ENCODE measurements around the gene HELZ2. TPM values are rescaled to one million over a fixed set of nuclear protein-coding genes. Genes with fewer than 3 reads are reported as not detected.

HELZ2 gene
- total RNA-seq, 1 donor from 2014 or later, result 12.5 TPM

DNA sequence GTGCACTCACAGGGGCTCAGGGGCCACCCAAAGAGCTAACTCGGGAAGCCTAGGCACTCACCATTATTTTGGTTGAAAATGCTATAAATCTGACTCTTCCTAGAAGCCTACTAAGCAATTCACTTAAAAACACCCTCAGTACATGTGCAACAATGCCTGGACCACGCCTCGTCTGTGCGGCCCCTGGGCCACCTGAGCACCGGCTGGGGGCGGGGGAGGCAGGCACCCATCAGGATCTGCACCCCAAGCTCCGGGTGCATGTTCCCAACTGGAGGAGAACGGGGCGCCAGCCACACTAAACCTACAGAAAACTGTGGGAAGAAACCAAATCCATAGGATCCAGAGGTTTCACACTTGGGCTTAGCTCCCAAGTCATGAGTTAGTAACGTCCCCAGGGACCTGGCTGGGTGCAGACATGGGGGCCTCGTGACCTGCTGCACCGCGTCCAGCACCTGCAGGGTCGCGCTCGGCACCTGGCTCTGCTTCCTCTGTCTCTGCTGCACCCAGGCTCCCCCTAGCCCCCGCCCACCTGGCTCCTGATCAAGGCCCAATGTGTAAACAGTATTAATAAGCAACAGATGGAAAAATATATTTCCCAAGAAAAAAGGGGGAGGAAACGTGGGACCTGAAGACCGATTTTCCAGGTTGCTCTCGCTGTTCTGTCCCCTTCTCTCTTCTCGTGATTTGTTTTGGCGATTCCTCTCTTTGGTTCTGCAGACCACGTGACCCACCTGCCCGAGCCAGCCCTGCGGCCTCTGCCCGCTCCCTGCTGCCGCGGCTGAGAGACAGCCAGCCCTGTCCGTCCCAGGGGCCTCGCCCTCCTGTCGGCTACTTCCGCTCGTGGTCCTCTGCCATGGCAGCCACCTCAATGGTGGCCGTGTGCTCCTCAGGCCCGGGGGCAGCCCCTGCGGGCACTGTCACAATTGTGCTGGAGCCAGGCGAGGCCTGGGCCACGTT, 15.5 kb upstream of the HELZ2 start:
- peaks cover 3 to 13% (median 8%) of the 10 kb centered on the region in 3 donors for H3K4me1 ChIP-seq (ENCODE audit: control insufficient read depth in 3 of 3, insufficient read depth in 3 of 3, low read length in 3 of 3)
- no peak overlapping the region for H3K9ac ChIP-seq (ENCODE audit: low read depth in 1 of 3, low read length in 3 of 3)
- no peaks in the 10 kb centered on the region for H3K27me3 ChIP-seq (ENCODE audit: control insufficient read depth in 3 of 3, insufficient read depth in 3 of 3, low read length in 3 of 3)
- no peak overlapping the region for H3K4me3 ChIP-seq (ENCODE audit: low read length in 3 of 3)
- no peak overlapping the region for H3K27ac ChIP-seq (ENCODE audit: low read depth, low read length)
- H3K36me3 ChIP-seq (ENCODE audit: control insufficient read depth in 3 of 3, insufficient read depth in 3 of 3, low read length in 3 of 3), result peaks cover 37 to 52% (median 41%) of the 10 kb centered on the region in 3 donors
- no peaks in the 10 kb centered on the region for H3K9me3 ChIP-seq (ENCODE audit: control insufficient read depth in 3 of 3, low read length in 3 of 3)

DNA sequence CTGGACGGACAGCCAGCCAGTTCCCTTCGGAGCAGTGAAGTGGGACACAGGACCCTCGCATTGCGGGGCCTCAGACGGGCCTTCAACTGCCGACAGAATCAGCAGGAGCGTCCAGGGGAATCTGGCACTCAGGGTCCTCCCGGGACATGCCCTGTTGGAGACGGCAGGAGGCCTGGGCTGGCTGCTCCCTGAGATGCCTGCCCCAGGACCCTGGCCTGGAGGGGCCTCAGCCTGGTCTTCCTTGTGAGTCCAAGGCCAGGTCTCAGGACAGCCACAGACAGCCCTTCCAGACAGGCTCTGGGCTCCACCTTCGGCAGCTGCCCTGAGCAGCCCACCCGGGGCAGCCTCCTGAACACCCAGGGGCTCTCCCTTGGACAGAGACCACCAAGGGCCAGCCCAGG, 14.6 kb upstream of the HELZ2 start:
- peaks cover 36 to 49% (median 37%) of the 10 kb centered on the region in 3 donors for H3K36me3 ChIP-seq (ENCODE audit: control insufficient read depth in 3 of 3, insufficient read depth in 3 of 3, low read length in 3 of 3)
- H3K4me3 ChIP-seq (ENCODE audit: low read length in 3 of 3), result no peak overlapping the region

DNA sequence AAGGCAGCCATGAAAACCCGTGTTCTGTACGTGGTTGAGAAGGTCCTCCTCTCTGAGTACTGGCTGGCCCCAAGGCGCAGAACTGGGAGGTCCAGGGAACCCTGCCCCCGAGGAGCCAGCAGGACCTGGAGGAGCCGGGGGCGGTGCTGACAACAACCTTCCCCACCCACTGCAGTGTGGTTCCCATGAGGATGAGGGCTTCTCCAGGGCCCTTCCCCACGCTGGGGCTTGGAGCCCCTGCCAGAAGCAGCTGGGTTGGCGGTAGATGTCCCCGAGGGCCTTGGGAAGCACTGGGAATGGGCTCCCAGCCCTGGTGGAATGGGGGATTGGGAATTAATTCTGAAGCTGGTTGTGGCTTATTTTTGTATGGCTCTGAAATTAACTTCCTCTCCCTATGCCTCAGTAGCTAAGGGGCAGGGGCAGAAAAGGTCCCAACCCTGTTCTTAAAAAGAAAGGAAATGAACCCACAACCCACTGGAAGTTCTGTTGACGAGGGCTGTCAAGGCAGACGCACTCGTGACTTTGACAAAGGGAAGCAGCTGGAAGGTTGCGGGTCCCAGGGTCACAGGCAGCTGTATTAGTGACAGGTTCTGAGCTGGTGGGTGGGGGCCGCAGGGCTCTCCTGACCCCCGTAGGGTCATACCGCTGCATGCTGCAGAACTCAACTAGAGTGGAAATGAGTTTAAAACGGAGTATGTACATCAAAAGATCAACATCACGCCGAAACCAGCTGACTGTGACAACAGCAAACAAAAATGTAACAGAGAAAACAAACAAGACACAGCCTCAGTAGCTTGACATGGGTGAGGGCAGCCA, 13.9 kb upstream of the HELZ2 start:
- peaks cover 3 to 11% (median 8%) of the 10 kb centered on the region in 3 donors for H3K4me1 ChIP-seq (ENCODE audit: control insufficient read depth in 3 of 3, insufficient read depth in 3 of 3, low read length in 3 of 3)
- no peak overlapping the region for H3K27ac ChIP-seq (ENCODE audit: low read depth, low read length)
- H3K4me3 ChIP-seq (ENCODE audit: low read length in 3 of 3), result no peak overlapping the region
- no peaks in the 10 kb centered on the region for H3K9me3 ChIP-seq (ENCODE audit: control insufficient read depth in 3 of 3, low read length in 3 of 3)
- no peaks in the 10 kb centered on the region for H3K27me3 ChIP-seq (ENCODE audit: control insufficient read depth in 3 of 3, insufficient read depth in 3 of 3, low read length in 3 of 3)
- H3K9ac ChIP-seq (ENCODE audit: low read depth in 1 of 3, low read length in 3 of 3), result no peak overlapping the region
- H3K36me3 ChIP-seq (ENCODE audit: control insufficient read depth in 3 of 3, insufficient read depth in 3 of 3, low read length in 3 of 3), result peaks cover 31 to 46% (median 34%) of the 10 kb centered on the region in 3 donors

More for the DNA sequence above, 14.6 kb upstream of the HELZ2 start:
- Histone ChIP-seq H3K27me3 (ENCODE audit: control insufficient read depth in 3 of 3, insufficient read depth in 3 of 3, low read length in 3 of 3) (no peaks in the 10 kb centered on the region), H3K9me3 (ENCODE audit: control insufficient read depth in 3 of 3, low read length in 3 of 3) (no peaks in the 10 kb centered on the region), H3K27ac (ENCODE audit: low read depth, low read length) (no peak overlapping the region), H3K9ac (ENCODE audit: low read depth in 1 of 3, low read length in 3 of 3) (peak overlapping the region in 1 of 3 donors; percentile 16), H3K4me1 (ENCODE audit: control insufficient read depth in 3 of 3, insufficient read depth in 3 of 3, low read length in 3 of 3) (peaks cover 3 to 11% (median 8%) of the 10 kb centered on the region in 3 donors)

DNA sequence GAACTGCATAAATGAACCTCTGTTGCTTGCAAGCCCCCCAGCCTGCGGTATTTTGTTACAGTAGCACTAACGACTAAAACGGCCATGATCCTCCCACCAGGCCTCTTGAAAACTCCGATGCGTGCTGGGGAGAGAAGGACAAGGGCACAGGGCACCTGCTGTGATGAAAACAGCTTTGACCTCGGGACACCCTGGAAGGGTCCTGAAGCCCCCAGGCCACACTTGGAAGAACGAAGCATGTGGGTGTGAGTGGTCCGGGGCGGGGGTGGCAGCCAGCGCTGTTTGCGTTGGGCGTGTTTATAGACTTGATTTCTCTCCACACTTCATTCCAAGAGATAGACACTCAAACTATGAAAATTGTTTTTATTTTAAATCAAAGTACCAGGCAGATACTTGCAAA, 13.2 kb upstream of the HELZ2 start:
- Histone ChIP-seq H3K27me3 (ENCODE audit: control insufficient read depth in 3 of 3, insufficient read depth in 3 of 3, low read length in 3 of 3) (no peaks in the 10 kb centered on the region), H3K4me1 (ENCODE audit: control insufficient read depth in 3 of 3, insufficient read depth in 3 of 3, low read length in 3 of 3) (peaks cover 3 to 11% (median 8%) of the 10 kb centered on the region in 3 donors), H3K9me3 (ENCODE audit: control insufficient read depth in 3 of 3, low read length in 3 of 3) (no peaks in the 10 kb centered on the region), H3K4me3 (ENCODE audit: low read length in 3 of 3) (no peak overlapping the region), H3K27ac (ENCODE audit: low read depth, low read length) (no peak overlapping the region), H3K36me3 (ENCODE audit: control insufficient read depth in 3 of 3, insufficient read depth in 3 of 3, low read length in 3 of 3) (peaks cover 26 to 38% (median 27%) of the 10 kb centered on the region in 3 donors), H3K9ac (ENCODE audit: low read depth in 1 of 3, low read length in 3 of 3) (no peak overlapping the region)

DNA sequence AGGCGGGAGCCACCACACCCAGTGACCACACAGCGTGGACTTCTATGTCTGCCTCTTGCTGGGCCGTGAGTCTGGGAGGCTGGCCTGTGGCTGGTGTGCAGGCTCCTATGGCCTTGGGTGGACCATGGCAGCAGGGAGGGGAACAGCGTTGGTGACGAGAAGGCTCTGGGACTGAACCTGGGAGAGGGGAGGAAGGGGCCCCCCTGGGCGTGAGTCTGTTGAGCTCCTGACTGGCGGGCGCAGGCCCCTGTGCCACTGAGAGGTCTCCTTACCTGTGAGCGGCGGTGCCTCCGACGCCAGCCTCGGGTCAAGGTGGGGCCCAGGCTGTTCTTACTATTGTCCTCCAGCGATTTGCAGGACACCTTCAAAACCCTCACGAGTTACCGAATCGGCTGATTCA, 12.8 kb upstream of the HELZ2 start:
- Histone ChIP-seq H3K4me3 (ENCODE audit: low read length in 3 of 3) (no peak overlapping the region), H3K27me3 (ENCODE audit: control insufficient read depth in 3 of 3, insufficient read depth in 3 of 3, low read length in 3 of 3) (no peaks in the 10 kb centered on the region), H3K9me3 (ENCODE audit: control insufficient read depth in 3 of 3, low read length in 3 of 3) (no peaks in the 10 kb centered on the region), H3K9ac (ENCODE audit: low read depth in 1 of 3, low read length in 3 of 3) (no peak overlapping the region), H3K27ac (ENCODE audit: low read depth, low read length) (no peak overlapping the region), H3K4me1 (ENCODE audit: control insufficient read depth in 3 of 3, insufficient read depth in 3 of 3, low read length in 3 of 3) (peaks cover 3 to 11% (median 8%) of the 10 kb centered on the region in 3 donors), H3K36me3 (ENCODE audit: control insufficient read depth in 3 of 3, insufficient read depth in 3 of 3, low read length in 3 of 3) (peaks cover 22 to 34% (median 22%) of the 10 kb centered on the region in 3 donors)

DNA sequence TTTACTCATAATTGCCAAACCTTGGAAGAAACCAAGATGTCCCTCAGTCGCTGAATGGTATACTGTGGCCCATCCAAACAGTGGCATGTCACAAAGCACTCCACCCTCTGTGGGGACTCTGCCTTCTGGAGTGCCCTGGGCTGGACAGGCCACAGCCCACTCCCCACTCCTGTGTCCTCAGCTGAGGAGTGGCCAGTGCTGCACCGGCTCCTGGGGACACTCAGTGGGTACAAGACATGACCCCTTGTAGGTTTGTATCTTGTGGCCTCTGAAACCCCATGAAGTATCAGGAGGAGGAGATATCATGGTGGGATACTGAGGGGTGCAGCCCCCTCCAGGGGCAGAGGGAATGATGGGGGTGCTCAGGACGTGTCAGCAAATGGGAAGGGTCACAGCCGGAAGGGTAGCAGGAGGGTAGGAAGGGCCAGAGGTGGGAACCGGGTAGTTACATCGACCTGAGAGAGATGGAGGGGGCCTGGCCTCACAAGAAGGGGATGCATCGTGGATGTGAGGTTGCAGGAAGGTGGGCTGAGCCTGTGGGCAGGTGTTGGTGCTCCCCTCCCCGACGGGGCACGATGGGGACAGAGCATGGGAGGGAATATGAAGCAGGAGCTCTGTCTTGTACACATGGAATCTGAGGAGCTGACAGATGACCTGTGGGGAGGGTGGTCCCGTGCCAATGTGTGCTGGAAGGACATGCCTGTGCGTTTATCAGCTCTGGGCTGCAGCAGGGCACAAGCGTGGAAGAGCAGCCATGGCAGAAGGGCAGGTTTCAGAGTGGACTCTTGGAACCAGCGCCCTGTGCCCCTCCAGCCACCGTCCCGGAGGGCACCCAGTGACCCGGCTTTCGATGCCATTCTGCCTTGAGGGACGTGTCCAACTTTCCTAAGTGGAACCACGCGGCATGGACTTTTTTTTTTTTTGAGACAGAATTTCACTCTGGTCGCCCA, 11.9 kb upstream of the HELZ2 start:
- Histone ChIP-seq H3K27me3 (ENCODE audit: control insufficient read depth in 3 of 3, insufficient read depth in 3 of 3, low read length in 3 of 3) (no peaks in the 10 kb centered on the region), H3K4me3 (ENCODE audit: low read length in 3 of 3) (no peak overlapping the region), H3K4me1 (ENCODE audit: control insufficient read depth in 3 of 3, insufficient read depth in 3 of 3, low read length in 3 of 3) (peaks cover 3 to 11% (median 8%) of the 10 kb centered on the region in 3 donors), H3K27ac (ENCODE audit: low read depth, low read length) (no peak overlapping the region), H3K9ac (ENCODE audit: low read depth in 1 of 3, low read length in 3 of 3) (peak overlapping the region in 1 of 3 donors; percentile 45), H3K36me3 (ENCODE audit: control insufficient read depth in 3 of 3, insufficient read depth in 3 of 3, low read length in 3 of 3) (peaks cover 13 to 26% (median 15%) of the 10 kb centered on the region in 3 donors), H3K9me3 (ENCODE audit: control insufficient read depth in 3 of 3, low read length in 3 of 3) (no peaks in the 10 kb centered on the region)

DNA sequence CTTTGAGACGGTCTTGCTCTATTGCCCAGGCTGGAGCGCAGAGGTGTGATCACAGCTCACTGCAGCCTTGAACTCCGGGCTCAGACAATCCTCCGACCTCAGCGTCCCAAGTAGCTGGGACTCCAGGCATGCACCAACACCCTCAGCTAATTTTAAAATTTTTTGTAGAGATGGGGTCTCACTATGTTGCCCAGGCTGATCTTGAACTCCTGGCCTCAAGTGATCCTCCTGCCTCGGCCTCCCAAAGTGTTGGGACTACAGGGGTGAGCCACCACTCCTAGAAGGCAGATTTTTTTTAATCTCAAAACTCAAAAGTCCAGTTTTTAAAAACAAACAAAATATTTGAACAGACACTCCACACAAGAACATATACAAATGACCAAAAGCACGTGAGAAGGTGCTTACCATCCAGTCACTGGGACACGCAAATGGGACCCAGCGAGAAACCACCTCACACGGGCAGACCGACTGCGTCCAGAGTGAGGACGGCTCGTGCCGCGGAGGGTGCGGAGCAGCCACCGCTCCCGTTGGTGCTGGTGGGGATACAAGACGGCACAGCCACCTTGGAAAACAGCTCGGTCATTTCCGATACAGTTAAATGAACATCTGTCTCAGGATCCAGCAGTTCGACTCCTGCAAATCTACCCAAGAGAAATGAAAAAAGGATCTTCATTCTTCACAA, 8.5 kb upstream of the HELZ2 start:
- no peak overlapping the region for H3K9ac ChIP-seq (ENCODE audit: low read depth in 1 of 3, low read length in 3 of 3)
- no peaks in the 10 kb centered on the region for H3K9me3 ChIP-seq (ENCODE audit: control insufficient read depth in 3 of 3, low read length in 3 of 3)
- H3K4me1 ChIP-seq (ENCODE audit: control insufficient read depth in 3 of 3, insufficient read depth in 3 of 3, low read length in 3 of 3), result peaks cover 2 to 14% (median 8%) of the 10 kb centered on the region in 3 donors
- peaks cover 0 to 14% (median 12%) of the 10 kb centered on the region in 3 donors for H3K27me3 ChIP-seq (ENCODE audit: control insufficient read depth in 3 of 3, insufficient read depth in 3 of 3, low read length in 3 of 3)
- no peak overlapping the region for H3K4me3 ChIP-seq (ENCODE audit: low read length in 3 of 3)
- no peak overlapping the region for H3K27ac ChIP-seq (ENCODE audit: low read depth, low read length)
- H3K36me3 ChIP-seq (ENCODE audit: control insufficient read depth in 3 of 3, insufficient read depth in 3 of 3, low read length in 3 of 3), result peaks cover 0 to 3% (median 0%) of the 10 kb centered on the region in 3 donors

DNA sequence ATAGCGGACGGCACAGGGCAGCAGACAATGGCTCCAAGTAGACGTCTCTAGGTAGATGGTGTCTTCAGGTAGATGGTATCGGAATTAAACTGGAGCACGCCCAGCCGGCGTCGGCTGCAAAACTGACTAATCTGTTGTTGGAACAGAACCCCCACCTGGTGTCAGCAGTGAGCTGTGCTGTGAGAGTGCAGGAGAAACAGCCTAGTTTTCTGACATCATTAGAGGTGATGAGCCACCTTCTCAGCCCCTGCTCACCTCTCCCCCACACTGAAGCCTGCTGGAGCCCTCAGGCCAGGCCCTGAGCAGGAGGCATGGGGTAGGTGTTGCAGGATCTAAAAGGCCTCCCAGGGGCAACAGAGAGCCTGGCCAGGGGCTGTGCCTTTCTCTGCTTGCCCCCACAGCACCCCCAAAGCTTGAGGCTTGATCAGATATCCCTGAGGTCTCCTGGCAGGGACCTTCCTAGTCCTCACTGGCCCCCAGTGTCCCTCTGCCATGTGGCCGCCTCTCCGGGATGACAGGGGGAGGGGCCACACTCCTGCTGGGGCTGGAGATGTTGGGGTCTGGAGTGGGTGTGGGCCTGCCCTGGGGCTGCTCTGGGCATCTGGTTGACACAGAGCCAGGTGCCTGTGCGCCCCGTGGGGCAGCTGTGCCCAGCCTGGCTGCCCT, 6.9 kb upstream of the HELZ2 start:
- no peak overlapping the region for H3K27ac ChIP-seq (ENCODE audit: low read depth, low read length)
- H3K9me3 ChIP-seq (ENCODE audit: control insufficient read depth in 3 of 3, low read length in 3 of 3), result no peaks in the 10 kb centered on the region
- no peaks in the 10 kb centered on the region for H3K36me3 ChIP-seq (ENCODE audit: control insufficient read depth in 3 of 3, insufficient read depth in 3 of 3, low read length in 3 of 3)
- peaks cover 5 to 12% (median 6%) of the 10 kb centered on the region in 3 donors for H3K4me1 ChIP-seq (ENCODE audit: control insufficient read depth in 3 of 3, insufficient read depth in 3 of 3, low read length in 3 of 3)
- H3K27me3 ChIP-seq (ENCODE audit: control insufficient read depth in 3 of 3, insufficient read depth in 3 of 3, low read length in 3 of 3), result peaks cover 0 to 14% (median 12%) of the 10 kb centered on the region in 3 donors
- no peak overlapping the region for H3K9ac ChIP-seq (ENCODE audit: low read depth in 1 of 3, low read length in 3 of 3)
- H3K4me3 ChIP-seq (ENCODE audit: low read length in 3 of 3), result no peak overlapping the region

All from skeletal muscle tissue (tissue), 4 donors.